Measurements from ENCODE around the gene R3HDM1. TPM values are rescaled to one million over a fixed set of nuclear protein-coding genes. Genes with fewer than 3 reads are reported as not detected.

Gene R3HDM1
- total RNA-seq, 3 donors from 2014 or later: 14.6 to 21.6 (median 17.7) TPM

GRCh38 chr2:135570884-135571283 lies 39.6 kb downstream of the R3HDM1 start:
- Histone ChIP-seq H3K4me3 (no peak overlapping the region), H3K27me3 (no peaks in the 10 kb centered on the region), H3K9me3 (no peaks in the 10 kb centered on the region), H3K27ac (no peak overlapping the region), H3K36me3 (no peaks in the 10 kb centered on the region), H3K4me1 (no peaks in the 10 kb centered on the region)
- DNase-seq (ENCODE audit: low spot score in 2 of 2): no peak
- TF ChIP-seq, protein P1, sequence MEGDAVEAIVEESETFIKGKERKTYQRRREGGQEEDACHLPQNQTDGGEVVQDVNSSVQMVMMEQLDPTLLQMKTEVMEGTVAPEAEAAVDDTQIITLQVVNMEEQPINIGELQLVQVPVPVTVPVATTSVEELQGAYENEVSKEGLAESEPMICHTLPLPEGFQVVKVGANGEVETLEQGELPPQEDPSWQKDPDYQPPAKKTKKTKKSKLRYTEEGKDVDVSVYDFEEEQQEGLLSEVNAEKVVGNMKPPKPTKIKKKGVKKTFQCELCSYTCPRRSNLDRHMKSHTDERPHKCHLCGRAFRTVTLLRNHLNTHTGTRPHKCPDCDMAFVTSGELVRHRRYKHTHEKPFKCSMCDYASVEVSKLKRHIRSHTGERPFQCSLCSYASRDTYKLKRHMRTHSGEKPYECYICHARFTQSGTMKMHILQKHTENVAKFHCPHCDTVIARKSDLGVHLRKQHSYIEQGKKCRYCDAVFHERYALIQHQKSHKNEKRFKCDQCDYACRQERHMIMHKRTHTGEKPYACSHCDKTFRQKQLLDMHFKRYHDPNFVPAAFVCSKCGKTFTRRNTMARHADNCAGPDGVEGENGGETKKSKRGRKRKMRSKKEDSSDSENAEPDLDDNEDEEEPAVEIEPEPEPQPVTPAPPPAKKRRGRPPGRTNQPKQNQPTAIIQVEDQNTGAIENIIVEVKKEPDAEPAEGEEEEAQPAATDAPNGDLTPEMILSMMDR (IDR thresholded peaks at IDR 0.05): no peak
- TF ChIP-seq POLR2AphosphoS5 (IDR thresholded peaks at IDR 0.05) (no peak), POLR2A (IDR thresholded peaks at IDR 0.05) (no peak)
- intact Hi-C loops (cut with DNase I; ENCODE audit: low total_unique reads): no loop called here

- TF ChIP-seq, protein P1 (IDR thresholded peaks at IDR 0.05): no peak
- TF ChIP-seq POLR2A (IDR thresholded peaks at IDR 0.05): no peak
- TF ChIP-seq POLR2AphosphoS5 (IDR thresholded peaks at IDR 0.05): no peak
- no peak for DNase-seq (ENCODE audit: low spot score in 2 of 2)
- no peaks in the 10 kb centered on the region for H3K27me3 ChIP-seq
- H3K4me3 ChIP-seq: no peak overlapping the region
- H3K27ac ChIP-seq: no peak overlapping the region
- intact Hi-C loops (cut with DNase I; ENCODE audit: low total_unique reads): no loop called here
- H3K36me3 ChIP-seq: no peaks in the 10 kb centered on the region
- no peaks in the 10 kb centered on the region for H3K9me3 ChIP-seq
- no peaks in the 10 kb centered on the region for H3K4me1 ChIP-seq
Measured at GRCh38 chr2:135573620-135574019, 42.3 kb downstream of the R3HDM1 start.

GRCh38 chr2:135581282-135581681 lies 50.0 kb downstream of the R3HDM1 start:
- DNase-seq (ENCODE audit: low spot score in 2 of 2): no peak
- TF ChIP-seq, protein P1 (IDR thresholded peaks at IDR 0.05): no peak
- no peak for TF ChIP-seq POLR2AphosphoS5 (IDR thresholded peaks at IDR 0.05)
- TF ChIP-seq POLR2A (IDR thresholded peaks at IDR 0.05): no peak
- Histone ChIP-seq H3K4me1 (no peaks in the 10 kb centered on the region), H3K27ac (no peak overlapping the region), H3K36me3 (no peaks in the 10 kb centered on the region), H3K27me3 (no peaks in the 10 kb centered on the region), H3K4me3 (no peak overlapping the region), H3K9me3 (no peaks in the 10 kb centered on the region)
- intact Hi-C loops (cut with DNase I; ENCODE audit: low total_unique reads): no loop called here

- DNase-seq (ENCODE audit: low spot score in 2 of 2): no peak
- H3K9me3 ChIP-seq: no peaks in the 10 kb centered on the region
- no peak overlapping the region for H3K4me3 ChIP-seq
- no peaks in the 10 kb centered on the region for H3K4me1 ChIP-seq
- no peak for TF ChIP-seq POLR2A (IDR thresholded peaks at IDR 0.05)
- no peak for TF ChIP-seq POLR2AphosphoS5 (IDR thresholded peaks at IDR 0.05)
- TF ChIP-seq, protein P1 (IDR thresholded peaks at IDR 0.05): no peak
- no peaks in the 10 kb centered on the region for H3K36me3 ChIP-seq
- H3K27ac ChIP-seq: no peak overlapping the region
- no peaks in the 10 kb centered on the region for H3K27me3 ChIP-seq
- intact Hi-C loops (cut with DNase I; ENCODE audit: low total_unique reads): no loop called here
Measured at GRCh38 chr2:135582383-135582782, 51.1 kb downstream of the R3HDM1 start.

DNA sequence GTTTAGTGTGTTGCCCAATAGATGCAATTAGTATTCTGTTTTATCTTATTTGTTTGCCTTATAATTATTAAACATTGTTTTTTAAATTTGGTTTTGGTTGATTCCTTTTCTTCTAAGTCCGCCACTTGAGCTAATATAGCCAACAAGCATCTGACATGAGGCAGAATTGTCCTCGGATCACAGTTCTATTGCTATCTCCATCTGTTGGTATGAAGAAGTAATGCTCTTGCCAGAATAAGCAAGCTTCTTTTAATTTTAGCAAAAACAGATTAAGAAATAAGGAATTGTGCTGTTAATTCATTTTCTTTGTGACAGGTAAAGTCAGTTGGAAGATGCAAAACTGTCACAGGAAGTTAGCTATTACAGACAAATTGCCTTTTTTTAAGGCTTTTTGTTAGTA lies 54.3 kb downstream of the R3HDM1 start:
- Histone ChIP-seq H3K4me3 (no peak overlapping the region), H3K4me1 (no peaks in the 10 kb centered on the region), H3K27ac (no peak overlapping the region), H3K27me3 (no peaks in the 10 kb centered on the region), H3K9me3 (no peaks in the 10 kb centered on the region), H3K36me3 (no peaks in the 10 kb centered on the region)
- intact Hi-C loops (cut with DNase I; ENCODE audit: low total_unique reads): no loop called here
- no peak for DNase-seq (ENCODE audit: low spot score in 2 of 2)
- TF ChIP-seq POLR2A (IDR thresholded peaks at IDR 0.05) (no peak), POLR2AphosphoS5 (IDR thresholded peaks at IDR 0.05) (no peak)
- TF ChIP-seq, protein P1 (IDR thresholded peaks at IDR 0.05): no peak
